Mammary epithelial cell (primary cell): ENCODE results near the gene COMT.

Experiments
- CTCF ChIP-seq, 2 donors: IDR thresholded peaks in 1 of 2; conservative IDR thresholded peaks in 1 of 2; 2 replicates each; pipeline ENCODE4 v1.5.1; 2011 to 2012; ENCODE audit warnings: inconsistent platforms in 2 of 2, low read length in 2 of 2, mild to moderate bottlenecking in 2 of 2, control low read depth in 1 of 2, low read depth in 1 of 2; ENCODE audit not compliant: insufficient read depth in 1 of 2; ENCODE audit errors: extremely low read depth in 1 of 2
- EZH2 ChIP-seq: IDR thresholded peaks from 2 replicates; pipeline ENCODE4 v1.6.1; 2012; ENCODE audit warnings: low read length, inconsistent platforms, borderline replicate concordance

GRCh38 chr22:19971276-19972124 lies 29.9 kb downstream of the COMT start:
- TF ChIP-seq CTCF (conservative IDR thresholded peaks at IDR 0.05 in 1 of 2, IDR thresholded peaks at IDR 0.05 in 1 of 2; ENCODE audit: extremely low read depth in 1 of 2, insufficient read depth in 1 of 2, low read depth in 1 of 2, low read length in 2 of 2) (no peak), EZH2 (no peak)
